Mucosa of descending colon (tissue), 3 donors: ENCODE data around the gene ADGRF5. TPM values are rescaled to one million over a fixed set of nuclear protein-coding genes. Genes with fewer than 3 reads are reported as not detected.

Source experiments
- ATAC-seq: fragments of 200-7000 bp; cut with Tn5 transposase; one replicate; pipeline ENCODE4 v1.9.1; 2020; ENCODE audit warnings: mild to moderate bottlenecking, moderate library complexity
- DNase-seq, 3 donors: peaks; one replicate each; pipeline ENCODE4 v3.0.0-alpha.2; 2020
- H3K36me3 ChIP-seq: fragments of 200-600 bp; one replicate; pipeline ENCODE4 v1.8.0; 2021; ENCODE audit warnings: low read depth, mild to moderate bottlenecking
- H3K4me1 ChIP-seq: fragments of 200-600 bp; one replicate; pipeline ENCODE4 v1.8.0; 2021; ENCODE audit warnings: low read depth, mild to moderate bottlenecking
- H3K4me3 ChIP-seq: fragments of 200-600 bp; one replicate; pipeline ENCODE4 v1.8.0; 2021; ENCODE audit warnings: mild to moderate bottlenecking
- H3K9me3 ChIP-seq: fragments of 200-600 bp; one replicate; pipeline ENCODE4 v1.8.0; 2021; ENCODE audit warnings: mild to moderate bottlenecking
- intact Hi-C, 2 donors: fragments of 100-400 bp; cut with DNase I in 1 of 2; cut with micrococcal nuclease in 1 of 2; formaldehyde crosslinking; loops; one replicate each; pipeline versions ENCODE4 v1.11.0 to v1.11.1; 2022; cut with DNase I, micrococcal nuclease
- total RNA-seq, 3 donors: library from RNA; stranded (reverse); fragmentation: NEBNext Ultra II Directional in 2 of 3; extraction: Animal tissue kit (Norgen Biotek cat#: 25700) in 2 of 3; gene quantifications; one replicate each; pipeline versions ENCODE4 v1.2.1 to v1.2.4, GENCODE V29; 2021 to 2023
- TF ChIP-seq, protein P1 (sequence below): fragments of 200-600 bp; IDR thresholded peaks from one replicate; pipeline ENCODE4 v1.8.0; 2022; ENCODE audit warnings: antibody characterized with exemption, mild to moderate bottlenecking
- donor health status: DM: no; HTN: no; CAD: no; lungs with moderate emphysema.
- donor health status: DM: no; HTN: no; CAD: no.
- donor health status: DM: no; HTN: yes; CAD: no.

Gene ADGRF5
- total RNA-seq, 3 donors from 2014 or later: 1.9 to 9.7 (median 3.9) TPM

DNA sequence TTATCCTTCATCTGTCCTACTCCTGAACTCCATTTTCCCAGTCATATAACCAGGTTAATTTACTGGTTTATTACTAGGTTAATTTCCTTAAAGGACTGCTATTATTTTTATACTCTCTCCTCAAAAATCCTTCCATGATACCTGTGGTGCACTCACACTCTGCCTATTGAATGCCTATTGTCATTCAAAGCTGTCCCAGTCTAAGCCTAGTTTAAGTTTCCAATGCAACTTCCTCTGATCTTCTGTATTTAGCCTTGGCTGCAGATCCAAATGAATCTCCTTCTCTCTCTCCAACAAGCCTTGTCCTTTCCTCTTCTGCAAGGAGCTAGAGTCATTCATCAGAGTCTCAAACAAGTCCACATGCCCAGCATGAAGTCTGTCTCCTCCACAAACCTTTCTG is 41.3 kb upstream of the ADGRF5 start:
- Histone ChIP-seq H3K9me3 (no peaks in the 10 kb centered on the region), H3K36me3 (no peaks in the 10 kb centered on the region), H3K4me1 (no peaks in the 10 kb centered on the region), H3K4me3 (no peak overlapping the region)
- ATAC-seq (no peak), DNase-seq (no peak)
- TF ChIP-seq, protein P1, sequence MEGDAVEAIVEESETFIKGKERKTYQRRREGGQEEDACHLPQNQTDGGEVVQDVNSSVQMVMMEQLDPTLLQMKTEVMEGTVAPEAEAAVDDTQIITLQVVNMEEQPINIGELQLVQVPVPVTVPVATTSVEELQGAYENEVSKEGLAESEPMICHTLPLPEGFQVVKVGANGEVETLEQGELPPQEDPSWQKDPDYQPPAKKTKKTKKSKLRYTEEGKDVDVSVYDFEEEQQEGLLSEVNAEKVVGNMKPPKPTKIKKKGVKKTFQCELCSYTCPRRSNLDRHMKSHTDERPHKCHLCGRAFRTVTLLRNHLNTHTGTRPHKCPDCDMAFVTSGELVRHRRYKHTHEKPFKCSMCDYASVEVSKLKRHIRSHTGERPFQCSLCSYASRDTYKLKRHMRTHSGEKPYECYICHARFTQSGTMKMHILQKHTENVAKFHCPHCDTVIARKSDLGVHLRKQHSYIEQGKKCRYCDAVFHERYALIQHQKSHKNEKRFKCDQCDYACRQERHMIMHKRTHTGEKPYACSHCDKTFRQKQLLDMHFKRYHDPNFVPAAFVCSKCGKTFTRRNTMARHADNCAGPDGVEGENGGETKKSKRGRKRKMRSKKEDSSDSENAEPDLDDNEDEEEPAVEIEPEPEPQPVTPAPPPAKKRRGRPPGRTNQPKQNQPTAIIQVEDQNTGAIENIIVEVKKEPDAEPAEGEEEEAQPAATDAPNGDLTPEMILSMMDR: no peak
- intact Hi-C loops: no loop called here

DNA sequence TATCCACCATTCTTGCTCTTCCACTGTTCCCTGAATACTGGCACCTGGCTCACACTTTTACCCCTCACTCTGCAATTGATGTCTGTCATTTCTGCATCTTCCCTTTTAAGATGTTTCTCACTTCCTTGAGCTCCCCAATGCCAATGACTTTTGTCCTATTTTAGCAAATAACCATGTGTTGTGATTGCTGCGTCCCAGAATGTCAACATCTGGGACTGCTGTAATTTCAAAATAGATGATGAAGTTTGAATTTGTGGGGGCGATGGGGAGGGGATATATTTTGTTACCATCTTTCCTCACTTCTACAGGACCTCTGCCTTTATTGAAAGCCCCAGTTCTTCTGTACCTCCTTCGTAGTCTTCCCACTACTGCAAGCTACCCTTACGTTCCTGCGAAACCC is 40.0 kb upstream of the ADGRF5 start:
- Histone ChIP-seq H3K4me1 (no peaks in the 10 kb centered on the region), H3K9me3 (no peaks in the 10 kb centered on the region), H3K36me3 (no peaks in the 10 kb centered on the region), H3K4me3 (no peak overlapping the region)
- intact Hi-C loops: no loop called here
- DNase-seq (no peak), ATAC-seq (no peak)
- TF ChIP-seq, protein P1: no peak

DNA sequence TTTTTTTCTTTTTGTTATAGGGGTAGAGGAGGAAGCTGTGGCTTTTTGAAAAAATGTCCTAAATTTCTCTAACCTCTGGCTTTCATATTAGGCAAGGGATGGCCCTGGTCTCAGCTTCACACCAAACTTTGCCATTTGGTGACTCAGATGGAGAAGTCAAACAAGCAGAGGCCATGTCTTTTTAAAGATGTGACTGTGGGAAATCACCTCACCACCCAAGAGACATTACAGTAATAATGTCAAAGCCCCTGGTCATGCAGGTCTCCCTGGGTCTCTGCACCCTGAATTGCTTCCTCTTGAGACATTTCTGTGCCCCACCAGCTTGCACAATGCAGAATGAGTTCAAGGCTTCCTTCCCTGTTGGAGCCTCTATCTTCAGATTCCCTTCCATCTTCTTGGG is 39.5 kb upstream of the ADGRF5 start:
- no peaks in the 10 kb centered on the region for H3K4me1 ChIP-seq
- intact Hi-C loops: no loop called here
- no peaks in the 10 kb centered on the region for H3K36me3 ChIP-seq
- no peaks in the 10 kb centered on the region for H3K9me3 ChIP-seq
- ATAC-seq (no peak), DNase-seq (no peak)
- TF ChIP-seq, protein P1: no peak
- no peak overlapping the region for H3K4me3 ChIP-seq

DNA sequence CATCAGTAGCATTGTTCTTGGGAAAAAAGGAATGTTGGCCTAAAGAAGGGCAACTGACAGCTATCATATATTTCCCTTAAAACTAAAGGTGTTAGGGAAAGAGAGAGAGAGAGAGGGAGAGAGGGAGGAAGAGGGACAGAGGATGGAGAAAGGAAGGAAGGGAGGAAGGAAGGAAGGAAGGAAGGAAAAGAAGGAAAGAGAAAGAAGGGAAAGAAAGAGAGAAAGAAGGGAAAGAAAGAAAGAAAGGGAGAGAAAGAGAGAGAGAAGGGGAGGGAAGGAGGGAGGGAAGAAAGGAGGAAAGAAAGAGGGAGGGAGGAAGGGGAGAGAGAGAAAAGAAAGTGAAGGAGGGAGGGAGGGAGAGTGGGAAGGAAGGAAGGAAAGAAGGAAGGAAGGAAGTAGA is 37.7 kb upstream of the ADGRF5 start:
- intact Hi-C loops: no loop called here
- no peaks in the 10 kb centered on the region for H3K9me3 ChIP-seq
- H3K4me3 ChIP-seq: no peak overlapping the region
- ATAC-seq: no peak
- H3K36me3 ChIP-seq: no peaks in the 10 kb centered on the region
- TF ChIP-seq, protein P1: no peak
- no peaks in the 10 kb centered on the region for H3K4me1 ChIP-seq
- DNase-seq: no peak

DNA sequence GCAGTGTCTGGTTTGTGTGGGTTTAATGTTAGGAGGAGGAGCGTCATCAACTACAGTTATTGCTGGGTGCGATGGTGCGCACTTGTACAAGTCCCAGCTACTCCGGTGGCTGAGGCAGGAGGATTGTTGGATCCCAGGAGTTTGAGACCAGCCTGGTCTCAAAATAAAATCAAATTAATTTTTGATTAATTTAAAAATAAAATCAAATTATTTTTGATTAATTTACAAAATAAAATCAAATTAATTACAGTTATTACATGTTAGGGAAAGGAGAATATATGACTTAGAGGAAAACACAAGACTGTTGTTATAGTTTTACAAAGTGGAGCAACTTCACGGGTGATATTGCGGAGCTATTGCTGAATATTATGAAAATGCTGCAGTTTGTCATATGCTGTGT is 34.7 kb upstream of the ADGRF5 start:
- Histone ChIP-seq H3K36me3 (no peaks in the 10 kb centered on the region), H3K9me3 (no peaks in the 10 kb centered on the region), H3K4me3 (no peak overlapping the region), H3K4me1 (no peaks in the 10 kb centered on the region)
- DNase-seq (no peak), ATAC-seq (no peak)
- intact Hi-C loops: no loop called here
- TF ChIP-seq, protein P1: no peak

DNA sequence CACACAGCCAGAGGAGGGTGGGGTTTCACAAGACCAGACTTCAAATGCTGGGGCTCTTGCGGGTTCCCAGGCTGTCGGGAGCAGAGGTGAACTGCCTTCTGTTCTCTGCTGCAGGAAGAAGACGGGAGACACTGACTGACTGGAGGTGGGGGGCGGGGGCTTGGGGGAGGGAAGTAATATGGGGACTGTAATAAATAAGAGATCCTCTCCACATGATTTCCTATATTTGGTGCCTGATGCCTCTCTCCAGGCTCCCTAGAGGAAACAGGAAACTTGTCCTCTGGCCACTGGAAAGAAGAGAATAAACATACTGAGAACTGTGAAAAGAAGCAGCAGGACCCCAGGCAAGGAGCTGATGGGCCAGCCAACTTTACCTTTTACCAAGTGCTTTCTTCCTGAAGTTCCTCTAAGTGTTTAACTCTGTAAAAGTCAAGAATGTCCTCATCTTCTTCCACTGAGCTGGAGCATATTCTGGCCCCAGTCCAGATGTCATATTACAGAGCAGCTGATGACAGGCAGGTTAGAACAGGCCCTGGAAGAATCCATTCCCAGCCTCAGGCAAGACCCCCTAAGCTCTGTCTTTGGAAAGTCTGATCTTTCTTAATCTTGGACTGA is 33.2 kb upstream of the ADGRF5 start:
- Histone ChIP-seq H3K4me3 (no peak overlapping the region), H3K36me3 (no peaks in the 10 kb centered on the region), H3K4me1 (no peaks in the 10 kb centered on the region), H3K9me3 (no peaks in the 10 kb centered on the region)
- intact Hi-C loops: no loop called here
- ATAC-seq (no peak), DNase-seq (peak in 1 of 3 donors; percentile 7)
- TF ChIP-seq, protein P1: no peak
